Activated CD8-positive, alpha-beta T cell treated with anti-CD3 and anti-CD28 coated beads, Interleukin-2, amount 10 ng/mL, durations not matched to agents 7 days and 5 days (primary cell): Measurements from ENCODE around the gene LOXL4. TPM values are rescaled to one million over a fixed set of nuclear protein-coding genes. Genes with fewer than 3 reads are reported as not detected.

Experiments
- ATAC-seq: fragments of 150-1000 bp; cut with Tn5 transposase; one replicate; pipeline ENCODE4 v1.10.0; 2021; ENCODE audit warnings: moderate library complexity
- CTCF ChIA-PET: fragments of 350-600 bp; sonication (Branson Sonifier 250); formaldehyde crosslinking; loops from one replicate; lab custom pipeline; 2021; ENCODE audit warnings: antibody characterized with exemption; lab: Charles Lee
- POLR2A ChIA-PET: fragments of 350-600 bp; sonication (Branson Sonifier 250); formaldehyde crosslinking; loops from one replicate; lab custom pipeline; 2021; ENCODE audit warnings: antibody characterized with exemption; lab: Charles Lee
- DNase-seq: peaks from one replicate; pipeline ENCODE4 v3.0.0-alpha.2; 2020
- H3K27ac Mint-ChIP-seq: one replicate; pipeline ENCODE4 v1.8.0; 2021; ENCODE audit warnings: mild to moderate bottlenecking, mixed read lengths
- H3K27me3 Mint-ChIP-seq: one replicate; pipeline ENCODE4 v1.8.0; 2021; ENCODE audit warnings: low read depth, mixed read lengths
- H3K36me3 Mint-ChIP-seq: one replicate; pipeline ENCODE4 v1.8.0; 2021; ENCODE audit warnings: low read depth, mixed read lengths
- H3K4me1 Mint-ChIP-seq: one replicate; pipeline ENCODE4 v1.8.0; 2021; ENCODE audit warnings: low read depth, mixed read lengths
- H3K4me3 Mint-ChIP-seq: one replicate; pipeline ENCODE4 v1.8.0; 2021; ENCODE audit warnings: mild to moderate bottlenecking, mixed read lengths
- H3K9me3 Mint-ChIP-seq: one replicate; pipeline ENCODE4 v1.8.0; 2022; ENCODE audit warnings: mixed read lengths; ENCODE audit not compliant: insufficient read depth
- total RNA-seq, 2 experiments: library from RNA; stranded (reverse); gene quantifications; one replicate each; pipeline ENCODE4 v1.2.3, GENCODE V29; 2021

LOXL4 gene
- total RNA-seq, 2 experiments from 2014 or later: not detected

GRCh38 chr10:98252464-98252863, 15.5 kb downstream of the LOXL4 start:
- Mint-ChIP-seq H3K27me3 (no peaks in the 10 kb centered on the region), H3K4me1 (no peaks in the 10 kb centered on the region), H3K27ac (no peak overlapping the region), H3K9me3 (no peaks in the 10 kb centered on the region), H3K36me3 (peaks cover 4% of the 10 kb centered on the region), H3K4me3 (no peak overlapping the region)
- DNase-seq: no peak
- ChIA-PET POLR2A (interaction anchor here (0.7 kb wide), 1 partner anchor 13 kb away, joined by 3 read pairs; no protein-coding TSS in a partner anchor), CTCF (no interaction called here)
- ATAC-seq: no peak

- POLR2A ChIA-PET: no interaction called here
- H3K4me1 Mint-ChIP-seq: no peaks in the 10 kb centered on the region
- H3K27me3 Mint-ChIP-seq: no peaks in the 10 kb centered on the region
- no peak for DNase-seq
- H3K9me3 Mint-ChIP-seq: no peaks in the 10 kb centered on the region
- CTCF ChIA-PET: no interaction called here
- H3K4me3 Mint-ChIP-seq: no peak overlapping the region
- H3K27ac Mint-ChIP-seq: no peak overlapping the region
- H3K36me3 Mint-ChIP-seq: peaks cover 10% of the 10 kb centered on the region
- ATAC-seq: no peak
These were observed 16.6 kb downstream of the LOXL4 start for GRCh38 chr10:98251399-98251798.

GRCh38 chr10:98249134-98249533, 18.9 kb downstream of the LOXL4 start:
- no peak overlapping the region for H3K4me3 Mint-ChIP-seq
- H3K36me3 Mint-ChIP-seq: peaks cover 24% of the 10 kb centered on the region
- H3K27ac Mint-ChIP-seq: no peak overlapping the region
- no peak for DNase-seq
- no peaks in the 10 kb centered on the region for H3K4me1 Mint-ChIP-seq
- no peaks in the 10 kb centered on the region for H3K27me3 Mint-ChIP-seq
- no peak for ATAC-seq
- POLR2A ChIA-PET: no interaction called here
- no peaks in the 10 kb centered on the region for H3K9me3 Mint-ChIP-seq
- CTCF ChIA-PET: no interaction called here

- DNase-seq (no peak), ATAC-seq (no peak)
- H3K36me3 Mint-ChIP-seq: peaks cover 27% of the 10 kb centered on the region
- H3K27me3 Mint-ChIP-seq: no peaks in the 10 kb centered on the region
- H3K4me1 Mint-ChIP-seq: no peaks in the 10 kb centered on the region
- H3K9me3 Mint-ChIP-seq: no peaks in the 10 kb centered on the region
- H3K4me3 Mint-ChIP-seq: no peak overlapping the region
- POLR2A ChIA-PET: no interaction called here
- CTCF ChIA-PET: no interaction called here
- no peak overlapping the region for H3K27ac Mint-ChIP-seq
These were observed 20.0 kb downstream of the LOXL4 start for GRCh38 chr10:98248018-98248417.

DNA sequence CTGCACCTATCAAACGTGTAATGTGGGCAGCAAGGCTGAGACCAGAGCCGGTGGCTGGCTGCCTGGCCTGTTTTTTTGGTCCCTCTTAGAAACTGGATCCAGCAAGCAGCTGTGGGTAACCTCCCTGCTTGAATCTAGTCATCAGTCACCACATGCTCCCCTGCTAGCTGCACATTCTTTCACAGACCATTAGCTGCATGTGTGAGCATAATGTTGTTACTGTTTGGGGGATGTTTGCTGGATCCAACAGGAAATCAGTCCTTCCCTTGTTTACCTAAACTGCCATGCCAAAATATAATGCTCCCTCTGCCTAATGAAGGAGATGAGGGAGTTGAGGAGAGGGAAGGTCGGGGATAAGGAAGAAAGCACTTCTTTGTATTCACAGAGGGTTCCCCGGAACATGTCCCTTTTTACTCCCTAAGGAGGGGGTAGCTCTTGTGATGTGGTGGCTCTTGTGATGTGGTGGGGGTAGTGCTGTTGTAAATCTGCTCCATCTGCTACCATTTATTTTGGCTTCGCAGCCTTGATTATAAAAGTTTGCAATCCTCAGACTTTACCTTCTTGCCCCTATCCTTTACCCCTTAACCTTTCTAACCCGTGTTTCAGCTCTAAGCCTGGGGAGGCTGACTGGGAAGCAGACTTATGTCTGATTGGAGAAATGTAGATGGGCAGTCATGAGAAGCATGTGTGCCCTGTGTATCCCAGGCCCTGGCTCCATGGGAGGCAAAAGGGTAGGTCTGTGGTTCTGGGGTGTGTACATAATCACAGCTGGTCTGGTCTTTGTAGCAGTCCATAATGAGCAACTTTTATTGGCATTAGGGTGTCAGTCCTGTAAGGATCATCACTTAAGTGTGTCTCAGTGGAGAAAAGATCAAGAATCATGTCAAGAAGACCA, 20.8 kb downstream of the LOXL4 start:
- Mint-ChIP-seq H3K9me3 (no peaks in the 10 kb centered on the region), H3K4me1 (no peaks in the 10 kb centered on the region), H3K4me3 (no peak overlapping the region), H3K27me3 (no peaks in the 10 kb centered on the region), H3K27ac (peak overlapping the region; percentile 18), H3K36me3 (peaks cover 32% of the 10 kb centered on the region)
- DNase-seq: no peak
- CTCF ChIA-PET: no interaction called here
- POLR2A ChIA-PET: no interaction called here
- no peak for ATAC-seq

DNA sequence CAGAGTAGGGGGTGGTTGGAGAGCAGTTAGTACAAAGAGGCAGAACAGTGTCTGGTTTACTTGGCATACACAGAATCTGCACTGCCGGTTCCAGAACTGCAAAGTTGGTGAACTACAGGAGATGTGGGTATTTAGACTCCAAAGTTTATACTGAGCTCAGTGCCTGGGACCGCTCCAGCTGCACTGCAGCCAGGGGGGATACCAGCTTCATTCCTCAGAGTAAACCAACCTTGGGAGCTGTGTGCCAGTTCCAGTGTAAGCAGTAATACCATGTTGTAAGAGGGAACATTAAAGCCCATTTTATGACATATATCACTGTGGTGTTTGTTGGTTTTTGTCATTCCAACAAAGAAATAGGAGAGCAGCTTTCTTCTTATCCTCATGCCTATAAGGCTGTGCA, 23.4 kb downstream of the LOXL4 start:
- DNase-seq (no peak), ATAC-seq (no peak)
- H3K4me3 Mint-ChIP-seq: no peak overlapping the region
- H3K4me1 Mint-ChIP-seq: no peaks in the 10 kb centered on the region
- POLR2A ChIA-PET: no interaction called here
- H3K27me3 Mint-ChIP-seq: no peaks in the 10 kb centered on the region
- CTCF ChIA-PET: no interaction called here
- no peak overlapping the region for H3K27ac Mint-ChIP-seq
- H3K36me3 Mint-ChIP-seq: peaks cover 32% of the 10 kb centered on the region
- no peaks in the 10 kb centered on the region for H3K9me3 Mint-ChIP-seq

GRCh38 chr10:98244141-98244540, 23.9 kb downstream of the LOXL4 start:
- POLR2A ChIA-PET: no interaction called here
- no peak overlapping the region for H3K27ac Mint-ChIP-seq
- CTCF ChIA-PET: no interaction called here
- H3K4me3 Mint-ChIP-seq: no peak overlapping the region
- H3K9me3 Mint-ChIP-seq: no peaks in the 10 kb centered on the region
- DNase-seq: no peak
- peaks cover 32% of the 10 kb centered on the region for H3K36me3 Mint-ChIP-seq
- no peaks in the 10 kb centered on the region for H3K4me1 Mint-ChIP-seq
- H3K27me3 Mint-ChIP-seq: no peaks in the 10 kb centered on the region
- ATAC-seq: no peak

DNA sequence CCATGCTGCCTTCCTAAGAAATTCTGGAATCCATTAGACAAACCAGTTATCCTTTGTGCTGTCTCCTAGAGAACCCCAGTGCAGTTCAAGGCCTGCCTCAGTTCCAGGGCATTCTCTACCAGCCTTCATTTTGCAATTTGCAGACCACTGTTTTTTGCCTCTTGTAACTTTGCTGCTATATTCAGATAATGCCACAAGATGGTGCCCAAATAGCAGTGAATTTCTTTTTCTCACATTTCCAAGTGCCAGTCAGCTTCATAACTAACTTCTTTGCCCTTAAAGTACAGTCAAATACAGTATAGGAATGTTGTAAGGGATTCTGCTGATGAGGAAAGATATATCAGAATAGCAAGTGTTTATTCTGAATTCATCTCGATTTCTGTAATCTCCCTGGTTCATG, 25.2 kb downstream of the LOXL4 start:
- Mint-ChIP-seq H3K27me3 (no peaks in the 10 kb centered on the region), H3K4me1 (peaks cover 4% of the 10 kb centered on the region), H3K36me3 (peaks cover 33% of the 10 kb centered on the region), H3K9me3 (no peaks in the 10 kb centered on the region), H3K4me3 (no peak overlapping the region), H3K27ac (no peak overlapping the region)
- POLR2A ChIA-PET: no interaction called here
- CTCF ChIA-PET: no interaction called here
- ATAC-seq: no peak
- DNase-seq: no peak

GRCh38 chr10:98240524-98240923, 27.5 kb downstream of the LOXL4 start:
- H3K36me3 Mint-ChIP-seq: peaks cover 36% of the 10 kb centered on the region
- no peak overlapping the region for H3K27ac Mint-ChIP-seq
- peaks cover 4% of the 10 kb centered on the region for H3K4me1 Mint-ChIP-seq
- H3K27me3 Mint-ChIP-seq: no peaks in the 10 kb centered on the region
- no peak overlapping the region for H3K4me3 Mint-ChIP-seq
- DNase-seq (no peak), ATAC-seq (no peak)
- no peaks in the 10 kb centered on the region for H3K9me3 Mint-ChIP-seq
- ChIA-PET POLR2A (no interaction called here), CTCF (no interaction called here)

DNA sequence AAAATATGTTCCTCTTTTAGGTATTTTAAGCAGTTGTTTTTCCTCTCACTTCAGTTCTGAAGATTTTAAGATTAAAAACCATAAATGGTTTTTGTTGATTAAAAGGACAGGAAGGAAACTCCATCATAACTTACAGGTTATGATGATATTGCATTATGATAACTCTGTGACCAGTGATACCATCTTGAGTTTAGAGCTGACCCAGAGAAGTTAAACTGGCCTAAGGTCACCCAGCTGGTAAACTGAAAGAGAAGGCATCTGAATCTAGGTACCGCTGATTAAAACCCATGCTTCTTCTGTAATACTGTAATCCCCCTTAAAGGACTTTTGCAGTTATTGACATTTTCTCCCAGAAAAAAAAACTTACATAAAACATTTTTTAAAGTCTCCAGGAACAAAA, 29.6 kb downstream of the LOXL4 start:
- H3K9me3 Mint-ChIP-seq: no peaks in the 10 kb centered on the region
- no peaks in the 10 kb centered on the region for H3K27me3 Mint-ChIP-seq
- DNase-seq (no peak), ATAC-seq (no peak)
- no peak overlapping the region for H3K27ac Mint-ChIP-seq
- peaks cover 4% of the 10 kb centered on the region for H3K4me1 Mint-ChIP-seq
- ChIA-PET CTCF (interaction anchor here (1.2 kb wide), 1 partner anchor 68 kb away, joined by 6 read pairs; no protein-coding TSS in a partner anchor), POLR2A (interaction anchor here (1.0 kb wide), 1 partner anchor 14 kb away, joined by 3 read pairs; no protein-coding TSS in a partner anchor)
- H3K36me3 Mint-ChIP-seq: peaks cover 34% of the 10 kb centered on the region
- H3K4me3 Mint-ChIP-seq: no peak overlapping the region

DNA sequence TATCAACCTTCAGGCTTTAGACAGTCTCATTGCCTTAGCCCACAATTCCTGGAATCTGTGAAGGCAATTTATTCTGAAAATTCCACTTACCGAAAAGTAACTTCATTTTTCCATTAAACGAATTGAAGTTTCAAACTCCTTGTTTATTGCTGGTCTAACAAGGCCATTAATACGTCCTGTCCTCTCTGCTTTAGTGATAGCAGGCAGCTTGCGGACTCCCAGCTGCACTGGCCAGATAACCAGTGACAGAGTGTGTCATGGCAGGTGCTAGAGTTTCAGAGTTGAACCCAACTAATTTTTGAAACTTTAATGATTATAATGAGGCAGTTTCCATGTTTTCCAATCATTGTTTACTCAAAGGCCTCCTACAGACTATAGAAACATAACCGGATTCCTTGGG, 31.1 kb downstream of the LOXL4 start:
- H3K36me3 Mint-ChIP-seq: peaks cover 34% of the 10 kb centered on the region

GRCh38 chr10:98235846-98236245, 32.1 kb downstream of the LOXL4 start:
- Mint-ChIP-seq H3K4me3 (no peak overlapping the region), H3K27ac (no peak overlapping the region), H3K27me3 (no peaks in the 10 kb centered on the region), H3K36me3 (peaks cover 38% of the 10 kb centered on the region), H3K9me3 (no peaks in the 10 kb centered on the region), H3K4me1 (peaks cover 4% of the 10 kb centered on the region)
- ChIA-PET POLR2A (no interaction called here), CTCF (no interaction called here)
- no peak for DNase-seq
- no peak for ATAC-seq

More for the DNA sequence above, 31.1 kb downstream of the LOXL4 start:
- ATAC-seq (no peak), DNase-seq (no peak)
- Mint-ChIP-seq H3K27me3 (no peaks in the 10 kb centered on the region), H3K4me1 (peaks cover 4% of the 10 kb centered on the region), H3K9me3 (no peaks in the 10 kb centered on the region), H3K27ac (no peak overlapping the region), H3K4me3 (no peak overlapping the region)
- ChIA-PET CTCF (no interaction called here), POLR2A (no interaction called here)
